ENCODE results near the gene MTAP.

DNA sequence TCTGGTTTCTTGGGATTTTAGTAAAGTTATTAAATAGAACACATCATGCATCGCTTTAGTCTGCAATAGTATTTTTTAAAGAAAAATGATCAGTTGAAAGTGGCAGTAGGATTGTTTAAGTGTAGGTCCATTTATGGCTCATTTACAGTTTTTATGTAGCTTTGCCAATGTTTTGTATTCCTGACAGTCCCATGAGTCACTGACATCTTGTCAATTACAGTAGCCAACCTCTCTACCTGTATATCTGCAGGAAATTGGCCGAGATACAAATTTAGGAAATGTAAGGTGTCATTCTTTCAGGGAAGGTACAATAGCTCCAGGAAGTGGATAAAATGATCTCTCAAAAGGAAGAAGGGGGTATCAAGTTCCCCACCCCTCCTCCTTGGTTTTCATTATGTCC lies 47.7 kb upstream of the MTAP start:
- TF ChIP-seq, protein P1, sequence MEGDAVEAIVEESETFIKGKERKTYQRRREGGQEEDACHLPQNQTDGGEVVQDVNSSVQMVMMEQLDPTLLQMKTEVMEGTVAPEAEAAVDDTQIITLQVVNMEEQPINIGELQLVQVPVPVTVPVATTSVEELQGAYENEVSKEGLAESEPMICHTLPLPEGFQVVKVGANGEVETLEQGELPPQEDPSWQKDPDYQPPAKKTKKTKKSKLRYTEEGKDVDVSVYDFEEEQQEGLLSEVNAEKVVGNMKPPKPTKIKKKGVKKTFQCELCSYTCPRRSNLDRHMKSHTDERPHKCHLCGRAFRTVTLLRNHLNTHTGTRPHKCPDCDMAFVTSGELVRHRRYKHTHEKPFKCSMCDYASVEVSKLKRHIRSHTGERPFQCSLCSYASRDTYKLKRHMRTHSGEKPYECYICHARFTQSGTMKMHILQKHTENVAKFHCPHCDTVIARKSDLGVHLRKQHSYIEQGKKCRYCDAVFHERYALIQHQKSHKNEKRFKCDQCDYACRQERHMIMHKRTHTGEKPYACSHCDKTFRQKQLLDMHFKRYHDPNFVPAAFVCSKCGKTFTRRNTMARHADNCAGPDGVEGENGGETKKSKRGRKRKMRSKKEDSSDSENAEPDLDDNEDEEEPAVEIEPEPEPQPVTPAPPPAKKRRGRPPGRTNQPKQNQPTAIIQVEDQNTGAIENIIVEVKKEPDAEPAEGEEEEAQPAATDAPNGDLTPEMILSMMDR (IDR thresholded peaks at IDR 0.05; ENCODE audit: low read depth, low read length, poor library complexity, severe bottlenecking) = no peak
- no peak for TF ChIP-seq EZH2phosphoT487 (IDR thresholded peaks at IDR 0.05; ENCODE audit: borderline replicate concordance, low read length)

Measured in DOHH2 (cell line).